GM23338 (cell line): ENCODE data around the gene TNIP3. TPM values are rescaled to one million over a fixed set of nuclear protein-coding genes. Genes with fewer than 3 reads are reported as not detected.

ENCODE experiments used
- ATAC-seq: fragments of 200-7000 bp; cut with Tn5 transposase; 3 replicates; pipeline ENCODE4 v1.9.1; 2020
- DNase-seq: peaks from one replicate; pipeline ENCODE4 v3.0.0-alpha.2; 2015; ENCODE audit warnings: low spot score
- H2AFZ ChIP-seq: fragments of 200-600 bp; sonication (generic); 2 replicates; pipeline ENCODE4 v1.8.0; 2016; ENCODE audit warnings: antibody characterized with exemption, mild to moderate bottlenecking, moderate library complexity
- H3F3A ChIP-seq: fragments of 200-600 bp; sonication (generic); replicated peaks from 2 replicates; pipeline ENCODE4 v1.8.0; 2017; ENCODE audit warnings: antibody characterized with exemption, mixed run types, low read depth
- H3K27ac ChIP-seq: fragments of 200-600 bp; sonication (generic); 2 replicates; pipeline ENCODE4 v1.6.1; 2016; ENCODE audit warnings: low read depth
- H3K27me3 ChIP-seq: fragments of 200-600 bp; sonication (generic); 2 replicates; pipeline ENCODE4 v1.8.0; 2016; ENCODE audit warnings: mild to moderate bottlenecking, mixed run types, moderate library complexity; ENCODE audit not compliant: insufficient read depth
- H3K36me3 ChIP-seq: fragments of 200-600 bp; sonication (generic); 2 replicates; pipeline ENCODE4 v1.8.0; 2016; ENCODE audit warnings: mild to moderate bottlenecking; ENCODE audit not compliant: insufficient read depth
- H3K4me1 ChIP-seq: fragments of 200-600 bp; sonication (generic); 2 replicates; pipeline ENCODE4 v1.8.0; 2016; ENCODE audit warnings: mild to moderate bottlenecking, moderate library complexity; ENCODE audit not compliant: insufficient read depth
- H3K4me2 ChIP-seq: fragments of 200-600 bp; sonication (generic); 2 replicates; pipeline ENCODE4 v1.7.1; 2017; ENCODE audit warnings: mixed run types
- H3K4me3 ChIP-seq: fragments of 200-600 bp; sonication (generic); 2 replicates; pipeline ENCODE4 v1.6.1; 2016; ENCODE audit warnings: mixed run types
- H3K79me2 ChIP-seq: fragments of 200-600 bp; sonication (generic); replicated peaks from 2 replicates; pipeline ENCODE4 v1.8.0; 2017; ENCODE audit warnings: mild to moderate bottlenecking; ENCODE audit not compliant: insufficient read depth
- H3K9me2 ChIP-seq: fragments of 200-600 bp; sonication (generic); 2 replicates; pipeline ENCODE4 v1.8.0; 2017; ENCODE audit not compliant: insufficient read depth
- H4K20me1 ChIP-seq: fragments of 200-600 bp; sonication (generic); replicated peaks from 2 replicates; pipeline ENCODE4 v1.8.0; 2017; ENCODE audit warnings: mild to moderate bottlenecking; ENCODE audit not compliant: insufficient read depth
- H3K27ac Mint-ChIP-seq: 2 replicates; pipeline ENCODE4 v1.8.0; 2020; ENCODE audit warnings: inconsistent platforms, mild to moderate bottlenecking, moderate library complexity, mixed read lengths
- H3K27me3 Mint-ChIP-seq: 3 replicates; pipeline ENCODE4 v1.8.0; 2022; ENCODE audit warnings: low read depth, mild to moderate bottlenecking, moderate library complexity, mixed read lengths, inconsistent platforms; ENCODE audit not compliant: insufficient read depth, poor library complexity
- H3K36me3 Mint-ChIP-seq: 3 replicates; pipeline ENCODE4 v1.8.0; 2021; ENCODE audit warnings: low read depth, mild to moderate bottlenecking, inconsistent platforms, moderate library complexity, mixed read lengths
- H3K4me1 Mint-ChIP-seq: 3 replicates; pipeline ENCODE4 v1.8.0; 2020; ENCODE audit warnings: mild to moderate bottlenecking, inconsistent platforms, mixed read lengths
- H3K4me3 Mint-ChIP-seq: 3 replicates; pipeline ENCODE4 v1.8.0; 2021; ENCODE audit warnings: moderate library complexity, mild to moderate bottlenecking, inconsistent platforms, mixed read lengths
- H3K9me3 Mint-ChIP-seq: 3 replicates; pipeline ENCODE4 v1.8.0; 2020; ENCODE audit warnings: moderate library complexity, mild to moderate bottlenecking, inconsistent platforms, mixed read lengths
- CREB1 ChIP-seq: fragments of 250-450 bp; sonication (Bioruptor Pico); IDR thresholded peaks from 2 replicates; pipeline ENCODE4 v1.5.0; 2020; ENCODE audit warnings: low read depth, mild to moderate bottlenecking, moderate library complexity
- CTCF ChIP-seq, 2 experiments: fragments of 200-600 bp in 1 of 2; sonication (generic) in 1 of 2; conservative IDR thresholded peaks; 2 replicates each; pipeline versions ENCODE4 v1.5.1 to v1.6.1; 2016 to 2017; ENCODE audit warnings: antibody characterized with exemption in 2 of 2, low read depth in 2 of 2, mild to moderate bottlenecking in 2 of 2, moderate library complexity in 1 of 2
- ETS1 ChIP-seq: IDR thresholded peaks from 2 replicates; pipeline ENCODE4 v1.6.1; 2016; ENCODE audit warnings: antibody characterized with exemption
- EZH2 ChIP-seq: fragments of 200-600 bp; sonication (generic); IDR thresholded peaks from one replicate; pipeline ENCODE4 v1.8.0; 2017; ENCODE audit warnings: antibody characterized with exemption, mild to moderate bottlenecking, low read depth; ENCODE audit not compliant: unreplicated experiment
- EZH2phosphoT487 ChIP-seq: fragments of 200-600 bp; sonication (generic); IDR thresholded peaks from one replicate; pipeline ENCODE4 v1.8.1; 2018; ENCODE audit warnings: antibody characterized with exemption; ENCODE audit not compliant: unreplicated experiment
- JUNB ChIP-seq: IDR thresholded peaks from one replicate; pipeline ENCODE4 v1.6.1; 2016; ENCODE audit warnings: antibody characterized with exemption; ENCODE audit not compliant: unreplicated experiment
- NANOG ChIP-seq: IDR thresholded peaks from 2 replicates; pipeline ENCODE4 v1.6.1; 2016; ENCODE audit warnings: antibody characterized with exemption, borderline replicate concordance
- POLR2AphosphoS5 ChIP-seq: IDR thresholded peaks from 2 replicates; pipeline ENCODE4 v1.6.1; 2016; ENCODE audit warnings: antibody characterized with exemption, low read depth
- REST ChIP-seq: IDR thresholded peaks from one replicate; pipeline ENCODE4 v1.6.1; 2018; ENCODE audit warnings: antibody characterized with exemption; ENCODE audit not compliant: unreplicated experiment
- STAT1 ChIP-seq: IDR thresholded peaks from one replicate; pipeline ENCODE4 v1.6.1; 2016; ENCODE audit warnings: antibody characterized with exemption; ENCODE audit not compliant: unreplicated experiment
- ZNF114 ChIP-seq: fragments of 250-450 bp; sonication (Bioruptor Pico); IDR thresholded peaks from 2 replicates; pipeline ENCODE4 v1.5.0; 2020; ENCODE audit warnings: mild to moderate bottlenecking, moderate library complexity
- ZNF331 ChIP-seq: fragments of 250-450 bp; sonication (Bioruptor Pico); IDR thresholded peaks from 2 replicates; pipeline ENCODE4 v1.5.0; 2020; ENCODE audit warnings: low read depth, mild to moderate bottlenecking, moderate library complexity
- ZNF462 ChIP-seq: fragments of 250-450 bp; sonication (Bioruptor Pico); IDR thresholded peaks from 2 replicates; pipeline ENCODE4 v1.5.0; 2020; ENCODE audit warnings: mild to moderate bottlenecking, moderate library complexity
- polyA plus RNA-seq: library from polyadenylated mRNA; unstranded; fragments of >200 nt; fragmentation: Nextera tagmentation; extraction: Ambion mirVana; gene quantifications from 2 replicates; pipeline ENCODE4 v1.2.1, GENCODE V29; 2016
- total RNA-seq: library from RNA; depleted of rRNA; stranded (reverse); fragments of >200 nt; shearing (Covaris generic); gene quantifications from 2 replicates; pipeline ENCODE4 v1.2.3, GENCODE V29; 2014

Gene TNIP3
- total and polyA plus RNA-seq, 2 experiments from 2014 or later = not detected

- Histone ChIP-seq H3F3A (no peaks in the 10 kb centered on the region), H3K4me3 (no peak overlapping the region), H3K4me1 (no peaks in the 10 kb centered on the region), H3K36me3 (no peaks in the 10 kb centered on the region), H3K4me2 (no peak overlapping the region), H3K27ac (no peak overlapping the region), H3K79me2 (no peaks in the 10 kb centered on the region), H3K9me2 (no peaks in the 10 kb centered on the region), H2AFZ (no peak overlapping the region), H3K27me3 (no peaks in the 10 kb centered on the region), H4K20me1 (no peaks in the 10 kb centered on the region)
- no peaks in the 10 kb centered on the region for H3K27me3 Mint-ChIP-seq
- TF ChIP-seq ZNF114 (CRISPR knock-in tag) (no peak), CTCF (conservative IDR thresholded peaks at IDR 0.05; ENCODE audit: low read depth in 2 of 2) (no peak), POLR2AphosphoS5 (no peak), STAT1 (no peak), REST (no peak), EZH2 (no peak), JUNB (no peak), EZH2phosphoT487 (no peak), NANOG (no peak), ZNF331 (CRISPR knock-in tag) (no peak), ETS1 (no peak), ZNF462 (no peak), CREB1 (CRISPR knock-in tag) (no peak)
- H3K9me3 Mint-ChIP-seq = no peaks in the 10 kb centered on the region
- H3K36me3 Mint-ChIP-seq = no peaks in the 10 kb centered on the region
- no peak overlapping the region for H3K4me3 Mint-ChIP-seq
- no peak for DNase-seq
- no peaks in the 10 kb centered on the region for H3K4me1 Mint-ChIP-seq
- no peak overlapping the region for H3K27ac Mint-ChIP-seq
- ATAC-seq = no peak
These were observed 20.1 kb downstream of the TNIP3 start for GRCh38 chr4:121144021-121144420.
